Smooth muscle cell of the coronary artery (primary cell): ENCODE measurements around the gene MATN3. TPM values are rescaled to one million over a fixed set of nuclear protein-coding genes. Genes with fewer than 3 reads are reported as not detected.

ENCODE experiments used
- total RNA-seq: library from RNA; depleted of rRNA; stranded (reverse); fragments of >200 nt; gene quantifications from 2 replicates; pipeline ENCODE4 v1.2.3, GENCODE V29; 2014; ENCODE audit warnings: low replicate concordance

MATN3 gene, protein sequence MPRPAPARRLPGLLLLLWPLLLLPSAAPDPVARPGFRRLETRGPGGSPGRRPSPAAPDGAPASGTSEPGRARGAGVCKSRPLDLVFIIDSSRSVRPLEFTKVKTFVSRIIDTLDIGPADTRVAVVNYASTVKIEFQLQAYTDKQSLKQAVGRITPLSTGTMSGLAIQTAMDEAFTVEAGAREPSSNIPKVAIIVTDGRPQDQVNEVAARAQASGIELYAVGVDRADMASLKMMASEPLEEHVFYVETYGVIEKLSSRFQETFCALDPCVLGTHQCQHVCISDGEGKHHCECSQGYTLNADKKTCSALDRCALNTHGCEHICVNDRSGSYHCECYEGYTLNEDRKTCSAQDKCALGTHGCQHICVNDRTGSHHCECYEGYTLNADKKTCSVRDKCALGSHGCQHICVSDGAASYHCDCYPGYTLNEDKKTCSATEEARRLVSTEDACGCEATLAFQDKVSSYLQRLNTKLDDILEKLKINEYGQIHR
- total RNA-seq: 0.23 and 1.1 TPM in 2 replicates

DNA sequence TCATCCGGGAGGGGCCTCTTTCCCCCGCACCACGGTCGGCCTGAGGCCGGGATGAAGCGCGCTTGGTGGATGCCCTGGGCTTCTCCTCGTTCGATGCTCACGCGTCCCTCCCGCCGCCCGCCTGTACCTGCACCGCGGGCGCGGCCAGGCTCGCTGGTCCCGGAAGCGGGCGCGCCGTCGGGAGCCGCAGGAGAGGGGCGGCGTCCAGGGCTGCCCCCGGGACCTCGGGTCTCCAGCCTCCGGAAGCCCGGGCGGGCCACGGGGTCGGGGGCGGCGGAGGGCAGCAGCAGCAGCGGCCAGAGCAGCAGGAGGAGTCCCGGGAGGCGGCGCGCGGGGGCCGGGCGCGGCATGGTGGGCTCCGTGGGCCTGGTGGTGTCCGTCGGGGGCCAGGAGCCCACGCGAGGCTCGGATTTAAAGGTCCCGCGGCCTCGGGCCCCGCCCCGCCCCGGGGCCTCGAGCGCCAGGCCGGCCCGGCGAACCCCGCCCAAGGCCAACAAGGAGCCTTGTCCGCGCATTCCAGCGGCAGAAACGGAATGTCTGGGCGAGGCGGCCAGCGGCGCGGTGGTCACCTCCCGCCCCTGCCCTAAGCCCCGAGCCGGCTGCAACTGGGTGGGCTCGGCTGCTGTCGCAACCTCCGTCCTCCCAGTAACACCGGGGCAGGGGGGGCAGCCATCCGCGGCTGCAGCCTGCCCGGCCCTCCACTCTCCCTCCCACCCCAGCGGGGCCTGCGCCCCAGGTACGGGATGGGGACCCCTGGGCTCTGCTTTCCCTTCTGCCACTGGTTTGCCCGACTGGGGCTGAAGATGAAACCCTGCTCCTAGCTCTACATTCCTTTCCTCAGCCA, at the start of gene MATN3:
MATN3 (minus strand) TSS at position 387 of the 844 bp plus-strand sequence; CDS start at position 350, 37 bp downstream.

DNA sequence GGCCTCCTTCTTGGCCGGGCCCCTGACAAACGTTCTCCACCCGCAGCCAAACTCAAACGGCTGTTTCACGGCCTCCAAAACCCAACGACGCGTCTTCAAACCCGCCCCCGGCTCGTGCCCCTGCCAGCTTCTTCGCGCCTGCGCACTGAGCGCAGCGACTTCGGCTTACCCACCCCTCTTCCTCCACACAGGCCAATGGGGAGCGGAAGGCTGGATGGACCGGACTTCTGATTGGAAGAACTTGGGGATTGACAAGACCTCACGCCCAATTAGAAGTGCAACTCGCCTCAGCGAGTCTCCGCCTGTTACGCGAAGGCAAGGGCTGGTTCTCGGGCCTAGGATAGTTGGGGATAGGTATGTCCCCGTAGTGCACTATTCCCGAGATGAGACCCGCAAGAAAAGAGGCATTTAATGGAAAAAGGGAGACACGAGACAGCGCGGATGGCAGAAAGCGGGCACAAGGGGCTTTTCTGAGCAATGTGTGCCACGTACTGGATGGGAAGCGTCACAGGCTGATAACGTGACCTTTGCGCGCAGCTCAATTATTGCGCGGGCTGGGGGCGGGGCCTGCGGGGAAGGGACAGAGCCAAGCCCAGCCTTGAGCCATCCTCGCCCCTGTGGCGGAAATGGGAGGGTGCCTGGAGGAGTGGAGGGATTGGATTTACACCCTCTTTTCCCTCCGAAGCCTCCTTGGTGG, 39.2 kb upstream of the MATN3 start, which contains the start of gene LAPTM4A:
LAPTM4A (minus strand) TSS at position 97 of the 697 bp plus-strand sequence. CDS start 108 bp downstream, outside the sequence.

DNA sequence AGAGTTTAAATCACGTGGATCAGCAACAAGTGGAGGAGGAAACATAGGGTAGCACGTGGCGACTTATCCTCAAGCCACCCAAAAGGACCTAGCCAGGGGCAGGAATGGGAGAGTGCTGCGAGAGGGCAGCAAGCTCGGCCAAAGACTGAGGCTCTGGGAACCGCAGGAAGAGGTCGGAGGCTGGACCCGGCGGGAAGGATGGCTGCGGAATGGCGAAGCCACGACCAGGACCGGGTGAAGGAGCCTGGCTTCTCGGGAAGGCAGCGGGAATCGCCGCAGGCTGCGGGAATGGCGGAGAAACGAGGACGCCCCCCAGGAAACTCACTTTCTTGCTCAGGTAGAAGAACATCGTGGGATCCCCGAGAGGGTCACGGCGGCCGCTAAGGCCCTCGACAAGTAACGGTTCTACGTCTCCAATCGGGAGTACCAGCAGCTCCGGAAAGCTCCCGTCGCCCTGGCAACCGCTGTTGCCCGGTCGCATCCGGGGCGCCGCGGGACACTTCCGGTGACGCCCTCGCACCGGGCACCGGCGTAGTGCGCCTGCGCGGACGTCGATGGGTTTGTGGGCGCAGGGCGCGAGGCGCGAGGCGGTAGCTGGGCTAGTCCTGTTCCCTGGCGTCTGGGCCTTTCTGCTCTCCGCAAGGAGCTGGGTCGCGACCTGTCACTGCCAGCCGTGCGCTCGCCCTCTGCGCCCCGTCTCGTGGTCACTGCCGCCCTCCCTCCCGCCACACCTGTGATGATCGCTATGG, 22.6 kb downstream of the MATN3 start, which contains the start of gene WDR35:
WDR35 (minus strand) TSS at position 439 of the 749 bp plus-strand sequence; CDS start at position 349, 90 bp downstream.

Other genes with a start within 250 kb of the MATN3 start
- 3.0 and 3.3 TPM in 2 replicates for gene TTC32, start 110.7 kb downstream of the MATN3 start, total RNA-seq
- gene WDR35, start 22.6 kb downstream of the MATN3 start, total RNA-seq: 9.8 and 12.2 TPM in 2 replicates
- gene LAPTM4A, start 39.0 kb upstream of the MATN3 start, total RNA-seq: 121 and 361 TPM in 2 replicates
- gene SDC1, start 212.5 kb upstream of the MATN3 start, total RNA-seq: 9.6 and 15.2 TPM in 2 replicates